ENCODE data around the gene KAZN.

The KAZN gene

GRCh38 chr1:14610761-14611160 is 12.3 kb downstream of the KAZN start:
- H3K4me3 ChIP-seq (ENCODE audit: low read depth, low read length): no peak overlapping the region
- TF ChIP-seq CTCF (IDR thresholded peaks at IDR 0.05; ENCODE audit: borderline replicate concordance, insufficient read depth, low read depth, low read length): no peak

- H3K4me3 ChIP-seq (ENCODE audit: low read depth, low read length): no peak overlapping the region
These were observed 13.3 kb downstream of the KAZN start for GRCh38 chr1:14611792-14612191.

GRCh38 chr1:14612256-14612655 is 13.8 kb downstream of the KAZN start:
- TF ChIP-seq CTCF (IDR thresholded peaks at IDR 0.05; ENCODE audit: borderline replicate concordance, insufficient read depth, low read depth, low read length): no peak
- H3K4me3 ChIP-seq (ENCODE audit: low read depth, low read length): no peak overlapping the region

More at GRCh38 chr1:14611792-14612191, 13.3 kb downstream of the KAZN start:
- no peak for TF ChIP-seq CTCF (IDR thresholded peaks at IDR 0.05; ENCODE audit: borderline replicate concordance, insufficient read depth, low read depth, low read length)

- TF ChIP-seq CTCF (IDR thresholded peaks at IDR 0.05; ENCODE audit: borderline replicate concordance, insufficient read depth, low read depth, low read length): no peak
- H3K4me3 ChIP-seq (ENCODE audit: low read depth, low read length): no peak overlapping the region
These were observed 15.4 kb downstream of the KAZN start for GRCh38 chr1:14613926-14614325.

- H3K4me3 ChIP-seq (ENCODE audit: low read depth, low read length): no peak overlapping the region
- TF ChIP-seq CTCF (IDR thresholded peaks at IDR 0.05; ENCODE audit: borderline replicate concordance, insufficient read depth, low read depth, low read length): no peak
These were observed 15.9 kb downstream of the KAZN start for GRCh38 chr1:14614341-14614740.

- TF ChIP-seq CTCF (IDR thresholded peaks at IDR 0.05; ENCODE audit: borderline replicate concordance, insufficient read depth, low read depth, low read length): no peak
- H3K4me3 ChIP-seq (ENCODE audit: low read depth, low read length): no peak overlapping the region
These were observed 17.2 kb downstream of the KAZN start for GRCh38 chr1:14615549-14616218.

- no peak overlapping the region for H3K4me3 ChIP-seq (ENCODE audit: low read depth, low read length)
- no peak for TF ChIP-seq CTCF (IDR thresholded peaks at IDR 0.05; ENCODE audit: borderline replicate concordance, insufficient read depth, low read depth, low read length)
These were observed 18.3 kb downstream of the KAZN start for GRCh38 chr1:14616632-14617396.
